GM12873 (cell line): ENCODE data around the gene NDUFA12.

ENCODE experiments used
- CTCF ChIP-seq: IDR thresholded peaks from 2 replicates; pipeline ENCODE4 v1.5.1; 2012; ENCODE audit warnings: low read depth, mild to moderate bottlenecking, moderate library complexity, low read length, control low read depth; ENCODE audit not compliant: insufficient read depth; ENCODE audit errors: missing control alignments

Gene NDUFA12

GRCh38 chr12:94997061-94997460 is 6.4 kb downstream of the NDUFA12 start:
- no peak for TF ChIP-seq CTCF

GRCh38 chr12:94994312-94994711 is 9.2 kb downstream of the NDUFA12 start:
- TF ChIP-seq CTCF = no peak

- TF ChIP-seq CTCF = no peak
These were observed 13.3 kb downstream of the NDUFA12 start for GRCh38 chr12:94990222-94990621.

- no peak for TF ChIP-seq CTCF
These were observed 15.0 kb downstream of the NDUFA12 start for GRCh38 chr12:94988471-94988870.

- no peak for TF ChIP-seq CTCF
These were observed 15.7 kb downstream of the NDUFA12 start for GRCh38 chr12:94987801-94988200.

- no peak for TF ChIP-seq CTCF
These were observed 16.3 kb downstream of the NDUFA12 start for GRCh38 chr12:94987076-94987669.

GRCh38 chr12:94983321-94983720 is 20.2 kb downstream of the NDUFA12 start:
- TF ChIP-seq CTCF = no peak
